Activated CD4-positive, CD25-positive, alpha-beta regulatory T cell treated with anti-CD3 and anti-CD28 coated beads, Interleukin-2, amount 50 U/mL, for 72 hours (primary cell): ENCODE results near the gene IFI27L2.

Experiments
- DNase-seq: peaks from one replicate; pipeline ENCODE4 v3.0.0; 2021

Gene IFI27L2

GRCh38 chr14:94121485-94121884 is 7.9 kb downstream of the IFI27L2 start:
- DNase-seq = no peak

- DNase-seq = no peak
These were observed 8.6 kb downstream of the IFI27L2 start for GRCh38 chr14:94120667-94121340.

- DNase-seq = no peak
These were observed 10.3 kb downstream of the IFI27L2 start for GRCh38 chr14:94119071-94119470.

GRCh38 chr14:94117856-94118255 is 11.5 kb downstream of the IFI27L2 start:
- DNase-seq = no peak

- no peak for DNase-seq
These were observed 12.7 kb downstream of the IFI27L2 start for GRCh38 chr14:94116701-94117100.

GRCh38 chr14:94115631-94116030 is 13.8 kb downstream of the IFI27L2 start:
- no peak for DNase-seq

- no peak for DNase-seq
These were observed 14.3 kb downstream of the IFI27L2 start for GRCh38 chr14:94115058-94115591.

GRCh38 chr14:94114589-94115057 is 14.8 kb downstream of the IFI27L2 start:
- no peak for DNase-seq

- no peak for DNase-seq
These were observed 15.4 kb downstream of the IFI27L2 start for GRCh38 chr14:94113908-94114588.

GRCh38 chr14:94113490-94113889 is 15.9 kb downstream of the IFI27L2 start:
- no peak for DNase-seq

GRCh38 chr14:94113073-94113472 is 16.3 kb downstream of the IFI27L2 start:
- DNase-seq = no peak

- DNase-seq = no peak
These were observed 16.8 kb downstream of the IFI27L2 start for GRCh38 chr14:94112513-94113063.

- no peak for DNase-seq
These were observed 17.9 kb downstream of the IFI27L2 start for GRCh38 chr14:94111276-94112095.

GRCh38 chr14:94110552-94111181 is 18.7 kb downstream of the IFI27L2 start, which contains the start of gene IFI27:
TSS of gene IFI27 (plus strand) at chr14:94110736.
- no peak for DNase-seq

- DNase-seq = no peak
These were observed 19.5 kb downstream of the IFI27L2 start for GRCh38 chr14:94109915-94110250.

GRCh38 chr14:94104731-94105130 is 24.7 kb downstream of the IFI27L2 start:
- no peak for DNase-seq

- DNase-seq = no peak
These were observed 25.8 kb downstream of the IFI27L2 start for GRCh38 chr14:94103554-94104150.

- DNase-seq = no peak
These were observed 26.5 kb downstream of the IFI27L2 start for GRCh38 chr14:94102768-94103482.

- DNase-seq = no peak
These were observed 27.7 kb downstream of the IFI27L2 start for GRCh38 chr14:94101748-94102147.

GRCh38 chr14:94100847-94101246 is 28.6 kb downstream of the IFI27L2 start:
- no peak for DNase-seq

GRCh38 chr14:94099006-94099405 is 30.4 kb downstream of the IFI27L2 start:
- no peak for DNase-seq
